NCI-H2171 treated with DMSO at 0.1 percent for 48 hours (cell line): ENCODE data around the gene EVL.

ENCODE experiments used
- DNase-seq: peaks from one replicate; lab custom pipeline; 2025; lab: John Stamatoyannopoulos, UW

The EVL gene

DNA sequence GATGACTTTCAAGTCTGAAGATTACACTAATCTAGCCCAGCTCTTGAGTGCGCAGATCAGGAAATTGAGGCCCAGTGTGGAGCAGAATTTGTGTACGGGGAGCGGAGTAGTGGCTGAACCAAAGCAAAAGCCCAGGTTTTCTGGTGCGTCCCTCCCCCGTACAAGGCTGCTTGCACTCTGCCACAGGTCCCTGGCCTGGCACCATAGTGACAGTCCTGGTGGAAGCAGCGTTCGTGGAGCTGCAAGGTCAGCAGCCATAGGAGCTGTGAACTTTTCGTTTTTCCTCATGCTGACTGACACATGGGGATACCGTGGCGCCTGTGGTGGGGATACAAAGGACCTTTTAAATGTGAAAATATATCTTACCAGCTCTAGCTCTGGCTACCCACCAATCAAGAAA is 1.7 kb downstream of the EVL start:
- DNase-seq: no peak

DNA sequence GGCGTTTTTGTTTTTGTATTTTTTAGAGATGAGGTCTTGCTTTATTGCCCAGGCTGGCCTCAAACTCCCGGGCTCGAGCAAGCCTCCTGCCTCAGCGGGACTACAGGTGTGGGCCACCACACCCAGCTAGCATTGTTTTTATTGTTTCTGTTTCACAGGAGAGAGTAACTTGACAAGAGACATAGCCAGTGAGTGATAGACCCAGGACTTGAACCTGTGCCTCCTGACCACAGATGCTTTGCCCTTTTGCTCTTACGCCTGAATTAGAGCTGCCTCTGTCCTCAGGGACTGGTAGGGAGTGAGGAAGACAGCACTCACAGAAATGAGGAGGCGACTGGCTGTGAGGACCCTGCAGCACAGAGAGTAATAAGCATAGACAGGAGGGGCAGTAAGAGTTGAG is 2.3 kb downstream of the EVL start:
- DNase-seq: no peak

DNA sequence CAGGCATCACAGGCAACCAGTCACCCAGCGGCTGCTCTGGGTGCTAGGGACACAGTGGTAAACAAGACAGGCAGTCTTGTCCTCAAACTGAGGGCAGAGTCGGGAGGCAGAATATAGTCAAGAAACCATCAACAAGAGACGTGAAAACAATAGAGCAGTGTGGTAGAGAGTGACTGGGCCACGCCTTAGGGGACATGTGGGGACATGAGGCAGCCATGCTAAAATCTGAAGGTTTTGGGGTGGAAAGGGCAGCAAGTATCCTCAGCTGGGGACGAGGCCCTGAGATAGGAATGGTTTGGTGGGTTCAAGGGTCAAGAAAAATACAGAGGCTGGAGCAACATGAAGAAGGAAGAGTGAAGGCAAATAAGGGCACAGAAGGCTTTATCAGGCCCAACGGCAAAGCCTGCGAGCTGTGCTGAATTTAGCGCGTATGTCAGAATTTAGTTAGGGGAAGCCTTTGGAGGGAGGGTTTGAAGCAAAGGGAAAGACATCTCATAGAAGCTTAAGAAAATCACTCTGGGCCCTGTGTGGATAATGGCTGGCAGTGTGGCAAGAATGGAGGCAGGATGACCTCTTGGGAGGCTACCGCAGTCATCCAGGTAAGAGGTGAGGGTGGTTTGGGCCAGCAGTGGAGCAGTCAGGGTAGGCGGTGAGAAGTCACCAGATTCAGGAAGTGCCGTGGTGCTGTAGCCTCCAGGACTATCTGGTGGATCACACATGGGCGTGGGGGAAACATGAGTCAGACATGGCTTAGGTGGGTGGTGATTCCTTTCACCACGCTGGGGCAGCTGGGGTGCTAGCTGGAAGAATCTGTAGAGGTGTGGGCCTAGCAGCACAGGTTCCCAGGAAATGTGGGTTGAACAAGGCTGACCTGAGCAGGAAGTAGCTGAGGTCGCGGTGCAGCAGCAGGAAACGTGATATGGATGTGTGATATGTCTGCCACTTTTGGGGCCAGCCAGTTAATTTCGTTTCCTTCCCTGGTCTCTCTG is 3.0 kb downstream of the EVL start:
- DNase-seq: no peak

GRCh38 chr14:100069161-100069800 is 4.1 kb downstream of the EVL start:
- DNase-seq: peak; percentile 61

GRCh38 chr14:100070310-100070709 is 5.1 kb downstream of the EVL start:
- no peak for DNase-seq

- DNase-seq: no peak
Measured at GRCh38 chr14:100071545-100071944, 6.3 kb downstream of the EVL start.

DNA sequence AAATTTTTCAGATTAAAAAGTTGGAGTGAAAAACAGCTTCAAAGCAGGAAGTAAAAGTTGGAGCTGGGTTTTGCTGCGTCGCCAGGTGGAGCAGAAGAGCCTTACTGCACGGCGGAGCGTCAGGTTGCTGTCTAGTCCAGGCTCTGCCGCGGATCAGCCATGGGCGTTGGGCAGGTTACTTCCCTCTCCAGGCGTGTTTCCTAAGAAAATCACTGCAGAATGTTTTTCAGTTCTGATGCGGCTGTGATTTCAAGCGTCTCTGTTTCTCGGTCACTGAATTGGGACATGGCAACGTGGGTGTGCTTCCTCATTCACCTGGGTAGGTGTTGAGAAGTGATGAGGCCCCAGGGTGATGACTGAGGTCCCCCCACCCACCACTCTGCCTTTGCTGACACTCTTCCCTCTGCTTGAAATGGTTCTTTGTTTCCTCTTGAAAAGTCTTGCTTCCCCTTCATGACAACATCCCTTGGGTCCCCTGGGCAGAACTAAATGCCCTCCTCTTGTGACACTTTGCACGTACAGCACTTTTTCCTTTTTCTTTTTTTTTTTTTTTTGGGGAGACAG is 7.6 kb downstream of the EVL start:
- no peak for DNase-seq

DNA sequence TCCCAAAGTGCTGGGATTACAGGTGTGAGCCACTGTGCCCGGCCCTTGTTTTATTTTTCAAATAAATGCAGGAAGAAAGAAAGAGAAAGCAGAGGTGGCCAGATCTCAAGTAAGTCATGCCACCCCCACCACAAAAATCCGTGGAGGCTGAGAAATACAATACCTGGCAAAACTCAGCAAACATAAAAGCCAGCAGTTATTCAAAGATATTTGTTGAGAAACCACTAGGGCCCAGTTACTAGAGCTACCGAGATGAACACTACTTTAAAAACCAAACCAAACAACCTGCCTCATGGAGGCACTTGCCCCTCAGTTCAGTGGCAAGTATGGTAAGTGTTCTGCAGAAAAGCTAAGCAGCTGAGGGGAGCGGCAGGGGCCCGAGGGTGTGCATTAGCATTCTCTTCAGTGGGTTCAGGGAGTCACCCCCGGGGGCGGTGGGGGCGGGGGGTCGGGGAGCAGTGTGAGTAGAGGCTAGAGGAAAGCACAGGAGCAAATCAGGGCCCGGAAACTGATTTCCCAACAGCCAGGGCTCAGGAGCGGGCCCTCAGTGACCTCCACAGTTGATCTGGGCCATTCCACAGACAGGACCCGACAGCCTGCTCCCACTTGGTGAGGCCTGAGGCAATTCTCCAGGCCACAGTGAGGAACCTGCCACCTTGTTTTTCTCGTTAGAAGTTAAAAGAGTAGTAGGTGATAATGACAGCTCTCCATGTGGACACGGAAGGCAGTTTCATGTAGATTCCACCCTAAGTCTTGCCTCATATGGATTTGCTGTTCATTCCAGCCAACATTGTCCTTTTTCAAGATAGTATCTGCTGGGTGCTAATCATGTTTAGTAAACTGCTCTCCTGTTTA is 8.6 kb downstream of the EVL start:
- no peak for DNase-seq

GRCh38 chr14:100074431-100075100 is 9.3 kb downstream of the EVL start:
- no peak for DNase-seq

DNA sequence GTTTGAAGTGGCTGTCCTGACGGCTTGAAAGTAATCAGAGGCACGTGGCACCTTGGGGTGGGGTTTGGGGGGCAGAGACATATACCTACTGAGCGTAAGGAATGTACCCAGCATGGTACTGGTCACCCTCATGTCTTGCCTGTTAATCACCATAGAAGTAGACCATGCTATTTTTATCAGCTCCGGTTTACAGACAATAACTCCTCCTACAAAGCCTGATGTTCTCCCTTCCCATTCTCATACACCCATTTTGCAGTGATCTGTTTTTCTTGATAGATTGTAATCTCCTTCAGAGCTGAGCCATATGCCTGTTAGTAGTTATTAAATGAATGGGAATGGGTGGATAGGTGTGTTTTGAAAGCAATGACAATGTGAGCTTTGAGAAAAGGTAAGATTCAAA is 10.5 kb downstream of the EVL start:
- no peak for DNase-seq

GRCh38 chr14:100076133-100076532 is 10.9 kb downstream of the EVL start:
- DNase-seq: no peak

GRCh38 chr14:100076606-100077005 is 11.4 kb downstream of the EVL start:
- DNase-seq: no peak

DNA sequence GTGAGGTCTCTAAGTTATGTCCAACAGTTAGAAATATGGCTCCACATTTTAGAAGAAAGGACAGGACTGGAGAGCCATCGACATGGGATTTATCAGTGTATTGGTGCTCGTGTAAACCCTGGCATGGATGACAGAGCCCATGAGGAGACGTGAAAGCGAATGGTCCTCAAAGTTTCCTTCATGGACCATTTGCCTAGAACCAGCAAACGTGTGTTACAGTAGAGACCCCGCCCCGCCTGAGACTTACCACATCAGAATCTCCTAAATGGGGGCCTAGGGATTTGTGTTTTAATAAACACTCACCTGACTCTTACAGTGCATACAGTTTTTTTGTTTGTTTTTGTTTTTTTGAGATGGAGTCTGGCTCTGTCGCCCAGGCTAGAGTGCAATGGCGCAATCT is 12.2 kb downstream of the EVL start:
- DNase-seq: no peak

- no peak for DNase-seq
Measured at GRCh38 chr14:100078216-100078803, 13.1 kb downstream of the EVL start.

- peak; percentile 90 for DNase-seq
Measured at GRCh38 chr14:100078997-100079725, 13.9 kb downstream of the EVL start.

DNA sequence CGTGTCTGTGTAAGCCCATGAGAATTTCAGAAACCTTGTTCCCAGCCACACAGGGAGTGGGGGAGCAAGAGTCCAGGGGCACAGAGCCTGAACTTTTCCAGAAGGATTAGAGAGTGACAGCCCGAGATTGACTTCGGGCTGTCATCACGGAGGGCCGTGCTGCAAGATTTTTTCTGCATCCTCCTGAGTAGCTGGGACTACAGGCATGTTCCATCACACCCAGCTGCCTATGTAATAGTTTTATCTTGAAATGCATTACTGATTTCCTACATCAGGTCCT is 14.4 kb downstream of the EVL start:
- DNase-seq: no peak

- no peak for DNase-seq
Measured at GRCh38 chr14:100080206-100080605, 15.0 kb downstream of the EVL start.

- DNase-seq: no peak
Measured at GRCh38 chr14:100081997-100082625, 16.9 kb downstream of the EVL start.

- no peak for DNase-seq
Measured at GRCh38 chr14:100082723-100083122, 17.5 kb downstream of the EVL start.

DNA sequence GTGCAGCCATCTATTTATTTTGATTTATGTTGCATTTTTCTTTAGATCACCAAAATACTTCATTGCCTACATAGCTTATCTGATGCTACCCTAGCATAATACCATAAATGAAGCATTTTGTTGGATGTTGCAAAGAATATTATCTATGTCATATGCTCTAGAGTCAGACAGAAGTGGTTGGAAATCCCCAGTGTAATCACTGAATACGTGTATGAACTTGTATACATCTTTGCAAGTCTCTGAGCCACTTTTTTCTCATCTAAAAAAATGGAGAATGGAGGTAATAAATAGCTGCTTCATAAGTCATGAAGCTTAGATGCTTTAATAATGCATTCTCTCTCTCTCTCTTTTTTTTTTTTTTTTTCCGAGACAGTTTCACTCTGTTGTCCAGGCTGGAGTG is 18.5 kb downstream of the EVL start:
- DNase-seq: peak; percentile 67
